Stimulated activated CD4-positive, alpha-beta T cell treated with anti-CD3 and anti-CD28 coated beads, Interleukin-1b, Interleukin-23, amount 100 ng/mL, for 4 hours (primary cell): Measurements from ENCODE around the gene GPR62.
"Not testable (repeated sequence)": the region's sequence is repeated elsewhere in the genome, so short reads cannot be mapped to it uniquely, and the experiment has no call there.

Experiments
- DNase-seq, 2 donors: peaks; one replicate each; pipeline ENCODE4 v3.0.0-alpha.2; 2020; ENCODE audit warnings: low read depth in 2 of 2

GPR62 gene

DNA sequence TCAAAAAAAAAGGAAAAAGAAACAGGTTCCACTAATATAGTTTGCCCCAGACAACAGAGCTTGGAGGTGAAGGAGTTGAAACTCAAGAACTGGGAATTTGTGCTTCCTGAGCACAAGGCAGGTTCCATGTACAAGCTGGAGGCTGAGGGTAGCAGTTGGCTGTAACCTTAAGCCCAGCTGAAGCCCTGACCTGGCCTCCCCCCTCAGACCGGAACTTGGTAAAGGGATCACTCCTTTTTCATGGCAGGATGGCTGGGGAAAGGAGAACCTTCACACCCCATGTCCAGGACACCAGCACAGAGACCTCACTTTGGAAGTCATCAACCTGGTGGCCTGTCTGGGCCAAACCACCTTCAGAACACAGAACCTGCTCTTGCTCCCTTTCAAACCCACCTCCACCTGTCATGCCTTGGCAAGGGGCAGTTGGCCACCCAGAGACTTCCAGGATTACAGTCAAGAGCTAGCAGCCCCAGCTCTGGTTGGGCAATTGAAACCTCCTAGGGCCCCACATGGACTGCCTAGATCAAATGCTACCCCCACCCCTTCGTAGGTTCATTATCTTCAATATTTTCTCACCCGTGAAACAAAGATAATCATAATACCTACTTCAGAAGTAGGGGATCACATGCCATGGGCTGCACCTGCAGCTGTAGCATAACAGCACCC is 37.0 kb downstream of the GPR62 start:
- DNase-seq, result no peak

DNA sequence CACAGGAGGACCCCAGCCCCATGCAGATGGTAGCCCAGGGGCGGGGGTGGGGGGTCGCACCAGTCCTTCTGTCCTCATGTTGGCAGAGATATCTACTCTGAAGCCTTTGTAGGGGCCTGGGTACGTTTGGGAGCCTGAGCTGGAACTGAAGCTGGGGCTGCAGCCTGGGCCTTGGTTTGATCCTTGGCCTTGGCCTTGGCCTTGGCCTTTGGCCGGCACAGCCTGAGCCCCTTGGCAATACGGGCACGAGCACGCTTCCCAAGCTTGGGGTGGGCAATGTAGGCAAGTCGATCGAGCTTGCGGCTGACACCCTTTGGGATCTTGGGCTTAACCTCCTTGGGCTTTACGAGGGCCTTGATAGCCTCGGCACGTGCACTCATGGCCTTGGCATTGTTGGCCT is 38.5 kb downstream of the GPR62 start:
- not testable (repeated sequence) for DNase-seq

DNA sequence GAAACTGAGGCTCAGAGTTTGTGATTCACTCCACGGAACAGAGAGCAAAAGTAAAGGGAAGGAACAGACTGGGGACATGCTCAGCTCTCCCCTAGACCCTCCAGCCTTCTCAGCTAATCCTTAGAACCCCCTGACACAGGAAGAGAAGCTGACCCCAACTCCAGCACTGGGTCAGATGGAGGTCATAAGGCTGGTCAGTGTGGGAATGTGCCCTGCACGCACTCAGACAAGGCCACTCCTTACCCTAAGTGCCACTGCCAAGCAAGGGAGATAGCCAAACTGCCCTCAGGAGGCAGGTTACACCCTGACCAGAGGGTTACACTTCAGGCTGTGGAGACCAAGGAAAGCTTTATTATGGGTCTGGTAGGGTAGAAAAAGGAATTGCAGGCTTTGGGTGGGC is 39.3 kb downstream of the GPR62 start:
- DNase-seq, result no peak

DNA sequence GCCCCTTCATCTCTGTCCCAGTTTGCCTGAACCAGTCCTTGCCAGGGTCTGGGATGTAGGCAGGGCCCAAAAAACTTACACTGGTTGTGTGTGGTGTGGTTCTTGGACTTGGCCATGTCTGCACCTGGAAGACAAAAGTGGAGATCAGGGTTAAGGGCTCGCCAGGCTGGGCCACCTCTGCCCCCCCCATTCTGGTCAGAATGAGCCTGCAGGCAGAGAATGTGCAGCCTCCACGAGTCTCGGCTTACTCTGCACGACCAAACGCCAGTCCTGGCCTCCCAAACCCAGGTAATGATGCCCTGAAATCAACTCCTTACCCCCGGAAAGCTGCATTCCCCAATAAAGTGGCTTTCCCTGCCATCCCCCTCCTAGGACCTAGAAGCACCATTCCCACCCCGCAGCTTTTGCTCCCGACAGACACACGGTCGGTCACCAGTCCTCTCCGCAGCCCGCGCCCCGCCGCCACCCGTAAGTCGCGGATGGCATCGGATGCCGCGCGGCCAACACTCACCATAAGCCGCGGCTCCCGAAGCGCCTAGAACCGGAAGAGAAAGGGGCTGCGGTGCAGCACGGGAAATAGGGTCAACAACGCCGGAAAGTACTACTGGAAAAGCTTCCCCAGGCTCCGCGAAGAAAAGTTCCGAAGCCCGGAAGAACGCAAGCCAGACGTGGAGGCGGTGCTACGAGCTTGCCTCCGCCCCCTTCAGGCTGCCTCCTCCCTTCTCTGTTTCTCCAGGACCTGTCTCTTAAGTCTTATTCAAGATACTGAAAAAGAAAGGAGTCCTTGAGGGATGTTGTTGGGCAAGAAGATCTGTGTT is 40.4 kb downstream of the GPR62 start, which contains the start of gene RPL29:
Gene RPL29 (minus strand): TSS at position 550 of the 818 bp plus-strand sequence. CDS start 434 bp downstream, at position 116.
- DNase-seq, result peak; percentile 82 to 87

DNA sequence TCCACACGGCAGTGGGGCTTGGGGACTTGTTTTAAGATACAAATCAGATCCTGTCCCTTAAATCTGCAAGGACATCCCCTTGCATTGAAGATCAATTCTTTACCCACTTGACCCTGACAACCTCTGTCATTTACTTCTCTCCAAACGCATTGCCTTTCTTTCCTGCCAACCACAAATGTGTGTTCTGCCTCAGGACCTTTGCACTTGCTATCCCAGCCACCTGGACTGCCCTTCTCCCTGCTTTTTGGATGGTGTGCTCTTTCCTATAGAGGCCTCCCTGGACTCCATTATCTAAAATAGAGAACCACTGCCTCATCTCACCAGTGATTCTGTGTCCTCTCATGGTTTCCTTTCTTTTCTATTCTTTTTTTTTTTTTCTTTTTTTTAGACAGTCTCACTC is 42.0 kb downstream of the GPR62 start:
- no peak for DNase-seq

DNA sequence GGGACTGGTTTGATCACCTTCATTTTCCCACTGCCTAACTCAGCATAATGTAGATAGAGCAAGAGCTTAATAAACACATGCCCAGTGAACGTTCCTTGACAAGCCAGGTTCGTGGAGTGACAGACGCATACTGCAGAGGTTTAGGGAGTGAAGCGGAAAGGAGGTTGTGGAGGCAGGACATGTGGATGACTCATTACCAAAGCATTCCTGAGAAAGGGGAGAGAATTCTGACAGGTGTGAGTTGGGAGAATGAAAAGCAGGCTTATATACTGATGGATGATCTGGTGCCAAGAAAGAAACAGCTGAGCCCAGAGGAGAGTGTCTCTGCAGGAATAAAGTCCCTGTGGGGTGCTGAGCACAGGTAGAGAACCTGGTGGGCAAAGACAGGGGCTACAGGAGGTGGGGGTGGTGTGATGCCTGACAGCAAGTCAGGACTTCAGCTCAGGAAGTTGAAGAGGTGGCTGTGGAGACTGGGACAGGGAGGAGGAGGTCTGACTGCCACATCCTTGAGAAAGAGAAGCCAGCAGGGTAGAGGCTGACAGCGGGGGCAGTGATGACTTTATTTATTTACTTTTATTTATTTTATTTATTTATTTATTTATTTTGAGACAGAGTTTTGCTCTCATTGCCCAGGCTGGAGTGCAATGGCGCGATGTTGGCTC is 42.9 kb downstream of the GPR62 start:
- no peak for DNase-seq

DNA sequence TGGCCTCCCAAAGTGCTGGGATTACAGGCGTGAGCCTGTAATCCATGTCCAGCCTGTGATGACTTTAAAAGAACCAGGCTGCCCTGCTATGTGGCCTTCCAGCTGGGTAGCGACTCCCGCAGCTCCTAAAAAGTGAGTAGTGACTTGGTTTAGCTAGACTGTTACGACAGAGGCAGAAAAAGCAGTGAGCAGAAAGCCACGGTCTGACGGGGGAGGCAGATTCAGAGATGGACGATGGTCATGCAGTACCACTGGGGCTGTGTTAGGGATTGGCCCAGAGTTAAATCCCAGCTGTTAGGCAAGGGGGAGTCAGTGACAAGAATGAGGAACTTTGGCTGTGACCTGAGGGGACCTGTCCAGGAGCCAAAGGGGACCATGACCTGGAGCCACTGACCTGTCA is 43.6 kb downstream of the GPR62 start:
- DNase-seq, result no peak

DNA sequence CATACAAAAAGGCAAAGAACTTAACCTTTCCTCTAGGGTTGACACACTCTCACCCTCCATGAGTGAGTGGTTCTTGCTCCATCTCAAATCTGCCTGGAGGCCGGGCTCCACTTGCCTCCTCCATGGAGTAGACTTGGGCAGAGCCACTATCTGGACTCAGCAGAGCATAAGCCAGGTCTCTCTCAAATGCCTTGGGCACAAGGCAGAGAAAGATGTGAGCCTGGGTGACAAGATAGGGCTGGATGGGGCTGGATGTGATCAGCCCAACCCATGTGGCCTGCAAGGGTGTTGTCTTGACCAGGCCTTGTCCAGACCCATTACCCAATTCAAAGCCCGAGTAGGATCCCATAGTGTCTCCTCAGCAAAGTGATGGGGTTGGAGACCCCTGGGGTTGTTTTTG is 44.7 kb downstream of the GPR62 start:
- no peak for DNase-seq

DNA sequence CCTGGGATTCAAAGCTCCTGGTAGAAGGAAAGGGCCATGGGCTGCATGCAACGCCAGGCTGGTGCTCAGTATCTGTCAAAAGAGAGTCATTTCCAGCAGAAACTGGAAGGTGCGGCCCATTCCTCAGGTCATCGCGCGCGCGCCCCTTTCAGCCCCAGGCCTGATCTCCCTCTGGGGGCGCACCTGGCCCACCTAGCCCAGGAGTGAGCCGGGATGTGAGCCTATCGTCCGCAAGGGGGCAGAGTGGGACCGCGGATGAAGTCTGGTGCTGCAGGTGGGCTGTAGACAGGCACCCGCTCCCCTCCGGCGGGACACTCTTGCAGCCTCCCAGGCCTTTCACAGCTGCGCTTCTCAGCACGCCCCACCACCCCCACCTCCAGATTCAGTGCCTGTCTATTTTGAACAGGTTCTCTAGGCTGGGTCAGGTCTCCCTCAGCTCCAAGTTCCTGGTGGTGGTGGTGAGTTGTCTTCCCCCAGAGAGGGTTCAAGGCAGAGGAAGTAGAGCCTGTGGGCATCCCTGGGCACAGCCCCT is 46.3 kb downstream of the GPR62 start:
- DNase-seq, result peak; percentile 78 to 81

DNA sequence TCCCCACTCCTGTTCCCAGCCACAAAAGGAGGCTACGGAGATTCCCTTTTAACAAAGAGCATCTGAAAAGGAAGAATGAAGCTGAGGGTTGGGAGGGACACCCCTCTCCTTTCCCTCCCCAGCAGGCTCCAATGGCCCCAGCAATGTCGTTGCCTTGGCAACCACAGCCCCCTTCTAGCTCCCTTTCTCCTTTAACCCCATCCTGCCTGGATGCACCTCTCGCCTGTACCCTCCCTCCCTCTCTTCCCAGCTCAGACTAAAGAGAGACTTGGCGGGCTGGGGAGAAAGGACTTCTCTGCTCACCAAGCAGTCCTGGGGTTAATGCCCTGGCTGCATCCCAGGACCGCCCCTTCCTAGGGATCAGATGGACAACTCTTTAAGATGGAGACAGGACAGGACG is 47.6 kb downstream of the GPR62 start:
- no peak for DNase-seq

DNA sequence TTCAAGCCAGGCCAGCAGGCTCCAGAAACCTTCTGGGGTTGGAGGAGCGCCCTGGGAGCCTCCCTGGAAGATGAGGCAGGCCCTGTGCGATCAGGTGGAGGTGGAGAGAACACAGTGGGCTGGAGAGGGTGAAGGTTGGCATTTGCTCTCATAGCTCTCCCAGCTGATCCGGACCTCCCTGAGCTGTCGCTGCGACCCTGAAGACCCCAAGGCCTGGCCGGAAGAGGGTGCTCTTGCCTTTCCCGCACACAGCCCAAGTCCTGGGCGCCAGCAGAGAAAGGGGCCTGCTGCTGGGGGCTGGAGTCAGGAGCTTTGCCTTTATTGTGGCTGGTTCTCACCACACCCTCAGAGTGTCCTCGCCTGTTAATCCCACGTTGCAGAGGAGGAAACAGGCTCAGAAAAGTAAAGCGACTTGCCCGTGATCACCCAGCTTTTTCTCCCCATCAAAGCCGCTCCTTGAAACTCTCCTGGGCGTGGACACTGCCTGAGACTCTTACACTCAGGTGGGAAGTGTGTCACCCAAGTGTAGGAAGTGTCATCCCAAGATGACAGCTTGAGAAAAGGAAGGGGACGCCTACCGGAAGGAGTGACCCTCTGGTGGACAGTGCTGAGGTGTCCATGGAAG is 49.1 kb downstream of the GPR62 start:
- no peak for DNase-seq

DNA sequence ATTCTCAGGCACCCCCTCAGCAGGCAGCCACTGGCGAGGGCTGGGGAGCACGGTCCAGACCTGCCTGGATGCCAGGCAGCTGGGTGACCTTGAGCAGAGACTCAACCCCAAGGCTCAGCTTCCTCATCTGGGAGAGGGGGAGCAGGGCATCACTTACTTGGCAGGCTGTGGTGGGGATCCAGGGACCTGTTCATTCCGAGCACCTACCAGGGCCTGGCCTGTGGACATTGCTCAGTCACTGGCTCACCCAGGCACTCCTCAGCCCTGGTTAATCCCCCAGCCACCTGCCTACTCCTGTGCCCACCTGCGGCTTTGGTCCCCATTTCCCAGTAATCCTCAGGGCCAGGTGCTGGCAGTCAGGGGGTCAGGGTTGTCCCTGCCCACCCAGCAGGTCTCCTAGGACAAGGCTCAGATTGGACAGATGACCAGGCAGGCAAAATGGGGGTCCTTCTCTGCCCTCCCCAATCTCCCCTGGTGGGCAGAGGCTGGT is 49.8 kb downstream of the GPR62 start:
- DNase-seq, result no peak

DNA sequence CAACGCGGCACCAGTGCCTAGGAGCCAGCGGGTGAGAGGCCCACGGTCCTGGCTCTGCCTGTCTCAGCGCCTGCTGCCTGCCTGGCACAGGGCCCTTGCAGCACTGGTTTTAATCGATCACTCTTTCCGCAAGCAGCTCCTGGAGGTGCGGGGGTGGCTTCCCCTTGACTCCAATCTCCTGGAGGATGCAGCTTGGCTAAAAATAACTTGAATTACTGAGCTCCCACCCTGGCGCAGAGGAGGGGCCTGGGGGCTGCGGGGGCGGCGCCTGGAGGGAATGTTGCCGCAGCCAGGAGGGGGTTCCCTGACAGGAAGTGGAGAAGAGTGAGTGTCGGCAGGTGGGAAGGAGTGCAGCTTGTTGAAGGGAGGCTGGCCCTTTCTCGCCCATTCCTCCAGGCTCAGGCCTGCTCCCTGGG is 50.4 kb downstream of the GPR62 start:
- no peak for DNase-seq

DNA sequence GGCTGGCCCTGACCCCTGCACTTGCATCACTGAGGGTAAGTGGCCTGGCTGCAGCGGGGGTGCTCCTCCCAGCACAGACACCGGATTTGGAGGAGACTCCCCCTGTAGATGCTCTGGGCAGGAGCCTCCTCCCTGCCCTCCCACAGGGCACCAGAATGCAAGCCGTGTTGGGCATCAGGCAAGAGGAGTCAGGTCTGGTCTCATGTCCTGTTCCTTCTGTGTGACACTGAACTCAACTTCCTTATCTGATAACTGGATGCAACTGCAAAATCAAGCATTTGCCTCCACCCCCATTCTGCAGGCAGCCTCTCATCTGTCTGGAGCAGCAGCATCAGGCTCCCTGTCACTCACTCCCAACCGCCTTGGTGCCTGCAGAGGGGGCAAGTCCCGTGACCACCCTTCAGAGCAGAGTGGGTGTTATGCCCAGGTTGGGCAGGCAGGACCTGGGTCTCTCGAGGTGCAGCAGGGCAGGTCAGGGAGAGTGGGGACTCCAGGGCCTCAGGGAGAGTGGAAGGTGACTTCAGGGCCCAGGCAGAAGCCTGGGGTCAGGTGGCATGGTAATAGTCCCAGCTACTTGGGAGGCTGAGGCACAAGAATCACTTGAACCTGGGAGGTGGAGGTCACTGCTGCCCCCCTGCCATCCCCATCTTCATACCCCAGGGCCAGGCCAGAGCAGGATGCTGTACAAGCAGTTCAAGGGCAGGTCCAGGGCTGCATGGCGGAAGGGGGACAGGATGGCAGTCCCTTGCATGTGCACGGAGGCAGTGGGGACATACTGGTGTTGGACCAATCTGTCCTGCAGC is 51.0 kb downstream of the GPR62 start:
- DNase-seq, result no peak

DNA sequence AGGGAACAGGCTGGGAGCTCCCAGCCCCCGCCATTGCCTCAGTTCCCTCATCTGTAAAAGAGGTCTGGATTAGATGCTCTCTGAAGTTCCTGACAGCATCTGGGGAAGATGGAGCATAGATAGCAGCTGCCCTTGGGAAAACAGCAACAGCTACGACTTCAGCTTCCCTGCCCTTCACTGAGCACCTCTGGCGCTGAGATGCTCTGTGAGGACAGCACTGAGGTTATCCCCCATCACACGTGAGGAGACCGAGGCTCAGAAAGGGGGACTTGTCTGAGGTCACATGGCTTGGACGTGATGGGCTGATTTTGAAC is 51.6 kb downstream of the GPR62 start:
- DNase-seq, result no peak
